ENCODE measurements around the gene ANKS1B.
"Not testable (repeated sequence)": the region's sequence is repeated elsewhere in the genome, so short reads cannot be mapped to it uniquely, and the experiment has no call there.

Gene ANKS1B

DNA sequence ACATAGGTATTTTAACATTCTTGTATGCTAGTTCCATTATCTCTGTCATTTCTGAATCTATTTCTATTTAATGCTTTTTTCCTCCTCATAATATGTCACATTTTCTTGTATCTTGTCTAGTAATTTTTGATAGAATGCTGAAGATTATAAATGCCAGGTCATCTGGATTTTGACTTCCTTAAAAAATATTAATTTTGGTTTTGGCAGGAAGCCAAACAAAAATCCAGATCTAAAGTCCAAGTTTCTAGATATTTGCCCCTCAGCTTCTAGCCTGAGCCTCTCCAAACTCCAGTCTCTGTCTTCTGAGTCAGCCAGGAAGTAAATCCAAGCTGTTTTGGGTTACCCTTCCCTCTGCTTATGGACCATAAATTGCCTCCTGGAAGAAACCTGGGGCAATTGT is 1004.2 kb downstream of the ANKS1B start:
- no peak for DNase-seq

DNA sequence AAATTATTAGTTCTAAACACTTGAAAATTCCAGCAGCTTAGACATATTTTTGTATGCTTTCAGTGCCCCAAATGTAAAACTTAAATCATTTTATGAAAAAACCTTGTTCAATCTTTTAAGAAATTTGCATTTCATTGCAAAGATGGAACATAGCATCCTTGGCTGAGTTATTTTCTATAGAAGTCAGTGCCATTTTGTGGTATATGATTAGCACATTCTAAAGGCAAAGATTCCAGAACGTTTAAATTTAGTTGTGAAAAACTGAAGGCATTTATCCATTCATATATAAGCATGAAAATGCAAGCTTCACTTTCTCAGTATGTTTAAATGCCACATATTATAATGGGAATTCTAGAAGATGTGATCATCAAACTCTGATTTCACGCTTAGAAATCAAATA is 1007.5 kb downstream of the ANKS1B start:
- DNase-seq = no peak

DNA sequence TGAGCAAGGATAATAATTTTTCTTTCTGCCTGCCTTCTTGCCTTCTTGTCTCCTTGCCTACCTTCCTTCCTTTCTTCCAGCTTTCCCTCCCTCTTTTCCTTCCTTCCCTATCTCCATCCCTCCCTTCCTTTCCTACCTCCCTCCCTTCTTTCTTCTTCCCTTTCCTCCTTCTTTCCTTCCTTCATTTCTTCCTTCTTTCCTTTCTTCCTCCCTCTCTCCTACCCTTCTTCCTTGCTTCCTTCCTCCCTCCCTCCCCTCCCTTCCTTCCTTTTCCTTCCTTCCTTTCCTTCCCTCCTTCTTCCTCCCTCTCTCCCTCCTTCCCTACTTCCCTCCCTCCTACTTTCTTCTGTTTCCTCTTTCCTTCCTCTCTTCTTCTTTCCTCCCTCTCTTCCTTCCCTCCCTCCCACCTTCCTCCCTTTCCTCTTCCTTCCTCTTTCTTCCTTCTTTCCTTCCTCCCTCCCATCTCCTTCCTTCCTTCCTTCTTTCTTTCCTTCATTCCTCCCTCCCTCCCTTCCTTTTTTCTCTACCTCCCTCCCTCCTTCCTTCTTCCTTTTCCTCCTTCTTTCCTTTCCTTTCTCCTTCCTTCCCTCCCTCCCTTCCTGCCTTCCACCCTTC is 1009.9 kb downstream of the ANKS1B start:
- DNase-seq = no peak

DNA sequence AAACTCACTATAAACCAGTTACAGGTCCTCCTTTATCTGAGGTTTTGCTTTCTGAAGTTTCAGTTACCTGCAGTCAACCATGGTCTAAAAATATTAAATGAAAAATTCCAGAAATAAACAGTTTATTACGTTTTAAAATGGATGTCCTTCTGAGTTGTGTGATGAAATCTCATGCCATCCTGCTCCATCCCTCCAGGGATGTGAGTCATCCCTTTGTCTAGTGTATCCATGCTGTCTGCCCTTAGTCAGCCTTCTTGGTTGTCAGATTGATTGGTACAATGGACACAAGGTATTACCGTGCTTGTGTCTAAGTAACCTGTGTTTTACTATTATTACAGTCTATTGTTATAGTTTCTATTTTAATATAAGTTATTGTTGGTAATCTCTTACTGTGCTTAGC is 1011.3 kb downstream of the ANKS1B start:
- no peak for DNase-seq

DNA sequence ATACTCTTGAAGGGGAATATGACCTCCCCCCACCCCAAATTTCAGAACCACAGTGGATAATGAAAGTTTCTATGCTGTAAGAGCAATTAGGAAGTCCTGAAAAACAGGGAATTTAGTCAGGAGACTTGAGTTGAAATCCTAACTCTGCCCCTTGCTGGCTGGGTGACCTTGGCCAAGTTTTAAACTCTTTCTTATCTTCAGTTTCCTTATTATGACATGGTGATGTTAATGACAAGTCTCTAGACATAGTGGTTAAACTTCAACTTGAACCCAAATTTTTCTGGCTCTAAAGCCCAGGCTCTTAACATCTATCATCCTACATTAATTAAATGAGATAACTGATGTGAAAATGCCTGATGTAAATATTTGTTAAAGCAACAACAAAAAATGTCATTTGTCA is 1013.8 kb downstream of the ANKS1B start:
- no peak for DNase-seq

DNA sequence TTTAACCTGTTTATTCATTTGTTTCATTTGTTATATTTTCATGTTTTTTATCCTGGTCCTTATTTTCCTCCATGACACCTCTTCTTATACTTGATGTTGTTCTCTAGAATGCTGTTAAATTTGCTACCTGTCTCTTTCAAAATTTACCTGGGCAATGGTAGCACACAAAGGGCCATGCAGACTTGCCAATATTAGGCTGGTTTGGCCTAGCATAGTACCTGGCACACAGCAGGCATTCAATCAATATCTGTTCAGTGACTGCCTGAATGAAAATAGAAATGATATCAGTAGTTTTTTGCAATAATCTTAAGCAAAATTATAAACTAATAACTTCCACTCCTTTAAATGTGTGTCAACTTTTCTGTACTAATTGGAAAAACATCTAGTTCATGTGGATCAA is 1014.5 kb downstream of the ANKS1B start:
- DNase-seq = no peak

DNA sequence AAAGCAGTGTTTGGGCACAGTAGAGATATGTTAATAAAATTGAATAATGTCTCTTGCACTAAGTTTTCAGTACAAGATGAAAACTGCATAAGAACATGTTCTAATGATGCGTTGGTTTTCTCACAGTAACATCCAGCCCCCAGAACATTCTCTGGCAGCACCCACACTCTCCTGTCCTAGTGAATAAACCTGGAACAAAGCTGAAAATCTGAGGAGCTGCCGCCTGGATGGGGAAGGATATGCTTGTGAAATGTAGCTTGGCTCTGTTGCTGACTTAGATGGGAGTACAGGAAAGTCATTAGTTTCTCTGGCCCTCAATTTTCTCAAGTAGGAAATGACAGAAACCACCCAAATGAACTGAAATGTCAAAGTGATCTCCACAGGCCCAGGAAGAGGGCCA is 1015.8 kb downstream of the ANKS1B start:
- DNase-seq = no peak

DNA sequence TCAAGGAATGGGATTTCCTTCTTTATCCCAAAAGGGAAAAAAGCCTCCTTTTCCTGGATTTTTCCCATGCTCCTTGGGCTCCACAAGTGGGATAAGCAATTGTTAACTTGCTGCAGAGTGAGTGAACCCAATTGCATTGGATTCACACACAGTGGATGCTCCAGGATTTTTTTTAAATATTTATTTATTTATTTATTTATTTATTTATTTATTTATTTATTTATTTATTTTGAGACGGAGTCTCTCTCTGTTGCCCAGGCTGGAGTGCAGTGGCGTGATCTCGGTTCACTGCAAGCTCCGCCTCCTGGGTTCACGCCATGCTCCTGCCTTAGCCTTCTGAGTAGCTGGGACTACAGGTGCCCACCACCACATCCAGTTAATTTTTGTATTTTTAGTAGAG is 1027.6 kb downstream of the ANKS1B start:
- not testable (repeated sequence) for DNase-seq

DNA sequence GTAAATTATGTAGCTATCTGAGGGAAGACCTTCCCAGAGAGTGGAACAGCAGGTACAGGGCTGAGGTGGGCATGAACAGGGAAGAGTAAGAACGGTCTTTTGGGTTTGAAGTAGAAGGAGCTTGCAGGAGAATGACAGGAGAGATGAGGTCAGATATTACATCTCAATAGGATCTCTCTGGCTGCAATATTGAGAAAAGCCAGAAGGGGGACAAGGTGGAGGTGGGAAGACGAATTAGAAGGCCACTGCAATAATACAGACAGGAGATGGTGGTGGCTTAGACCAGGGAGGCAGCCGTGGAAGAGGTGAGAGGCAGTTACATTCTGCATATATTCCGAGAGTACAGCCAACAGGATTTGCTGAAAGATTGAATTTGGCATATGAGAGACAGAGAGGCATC is 1029.5 kb downstream of the ANKS1B start:
- DNase-seq = no peak

DNA sequence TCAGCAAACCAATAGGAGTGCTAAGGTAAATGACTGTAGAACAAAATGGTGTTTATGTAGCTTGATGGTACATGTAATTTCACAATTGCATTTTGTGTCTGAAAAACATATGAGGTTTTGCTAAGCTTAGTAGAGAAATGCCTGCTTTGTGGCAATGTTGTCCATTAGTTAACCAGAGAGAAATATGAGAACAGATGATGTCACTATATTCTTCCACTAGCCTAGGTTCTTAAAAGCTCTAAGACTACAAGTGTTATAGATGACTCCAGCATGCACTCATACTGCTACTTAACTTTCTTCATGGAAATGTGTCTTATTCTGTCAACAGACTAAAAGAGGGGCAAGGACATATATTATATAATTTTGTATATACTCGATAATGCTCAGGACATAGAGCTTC is 1030.2 kb downstream of the ANKS1B start:
- no peak for DNase-seq

DNA sequence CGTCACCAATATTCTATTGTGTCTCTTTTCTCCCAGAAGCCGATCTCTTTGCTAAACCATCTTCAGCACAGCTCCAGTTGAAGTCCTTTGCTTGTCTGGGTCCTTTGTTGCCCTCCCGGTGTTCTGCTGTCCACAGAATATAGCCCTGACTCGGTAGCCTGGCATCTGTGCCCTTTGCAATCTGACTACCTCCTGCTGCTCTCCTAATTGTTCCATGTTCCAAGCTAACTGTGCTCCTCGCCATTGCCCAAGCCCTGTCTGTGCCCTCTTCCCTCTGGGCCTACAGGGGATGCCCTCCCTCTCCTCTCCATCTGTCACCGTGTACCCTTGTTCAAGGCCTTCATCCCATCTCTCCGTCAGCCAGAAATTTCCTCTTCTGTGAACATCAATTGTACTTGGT is 1033.3 kb downstream of the ANKS1B start:
- DNase-seq = no peak

DNA sequence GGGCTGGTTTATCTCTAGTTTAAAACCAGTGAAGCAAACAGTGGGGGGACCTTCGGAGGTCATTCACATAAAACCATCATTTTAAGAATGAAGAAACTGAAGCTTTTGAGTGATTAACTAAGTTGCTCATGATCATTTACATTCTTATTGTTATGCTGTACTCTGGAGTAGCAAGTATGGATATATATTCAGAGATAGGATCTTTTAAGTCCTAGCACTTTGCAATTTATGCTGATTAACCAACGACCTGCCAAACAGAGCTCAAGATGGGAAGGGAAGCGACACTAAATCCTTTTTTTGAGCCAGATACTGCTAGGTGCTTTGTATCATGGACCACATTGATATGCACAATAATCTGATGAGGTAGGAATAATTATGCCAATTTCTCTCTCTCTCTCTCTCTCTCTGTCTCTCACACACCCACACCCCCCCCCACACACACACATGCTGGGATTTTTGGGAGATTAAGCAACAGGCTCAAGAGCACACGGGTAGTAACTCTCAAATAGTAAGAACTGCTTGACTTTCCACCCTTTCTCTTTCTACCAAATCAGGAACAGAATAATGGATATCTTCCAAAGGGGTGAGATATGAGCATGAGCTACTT is 1036.3 kb downstream of the ANKS1B start:
- no peak for DNase-seq

DNA sequence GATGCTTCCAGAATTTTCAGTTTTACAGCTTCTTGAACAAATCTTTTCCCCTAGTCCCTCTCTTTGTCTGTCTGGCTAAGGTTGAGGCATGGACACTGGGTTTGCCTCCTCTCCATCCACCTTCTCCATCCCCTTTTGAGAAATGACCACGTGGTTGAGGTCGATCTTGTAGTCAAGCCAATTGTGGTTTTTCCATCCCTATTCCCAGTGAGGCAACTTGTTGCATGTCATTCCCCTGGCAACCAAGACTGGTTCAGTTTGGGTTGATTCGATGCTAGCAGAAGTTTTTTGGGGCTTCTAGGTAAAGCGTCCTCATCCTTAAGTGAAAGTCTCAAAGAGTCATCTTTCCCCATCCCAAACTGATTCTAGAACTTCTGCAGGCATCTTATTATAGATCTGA is 1038.9 kb downstream of the ANKS1B start:
- DNase-seq = no peak

DNA sequence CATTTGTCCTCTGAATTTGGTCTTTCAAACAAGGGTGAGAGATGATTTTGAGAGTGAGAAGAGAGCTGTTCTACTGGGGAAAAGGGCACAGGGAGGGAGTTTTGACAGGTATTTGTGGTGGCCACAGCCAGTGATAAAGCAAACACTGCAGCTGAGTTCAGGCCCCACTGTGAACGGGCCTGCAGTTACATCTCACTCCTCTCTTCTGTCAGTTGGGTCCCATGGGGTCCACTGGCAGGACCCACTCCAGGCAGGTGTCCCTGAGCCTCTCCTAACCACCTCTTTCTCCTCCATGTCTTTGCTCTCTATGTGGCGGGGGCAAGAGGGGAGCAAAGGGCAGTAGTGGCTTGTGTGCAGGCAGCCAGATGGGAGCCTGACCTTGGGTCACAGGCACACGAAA is 1044.8 kb downstream of the ANKS1B start:
- no peak for DNase-seq

DNA sequence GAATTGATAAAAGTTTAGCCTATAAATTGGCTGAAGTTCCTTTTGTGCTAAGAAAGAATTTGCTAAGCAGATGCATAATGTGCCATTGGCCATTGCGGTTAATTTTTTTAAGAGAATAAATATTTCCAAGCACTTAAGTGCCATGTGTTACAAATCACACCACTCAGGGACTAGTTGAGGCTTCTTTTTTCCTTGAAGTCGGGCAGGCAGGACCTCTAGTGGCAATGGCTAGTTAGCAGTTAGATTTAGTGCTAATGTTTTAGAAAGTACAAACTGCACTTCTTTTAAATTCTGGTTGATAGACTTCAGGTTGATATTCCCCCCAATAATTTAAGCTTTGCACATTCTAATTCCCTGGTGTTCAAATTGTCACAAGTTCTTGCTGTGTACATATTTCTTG is 1045.4 kb downstream of the ANKS1B start:
- DNase-seq = no peak

DNA sequence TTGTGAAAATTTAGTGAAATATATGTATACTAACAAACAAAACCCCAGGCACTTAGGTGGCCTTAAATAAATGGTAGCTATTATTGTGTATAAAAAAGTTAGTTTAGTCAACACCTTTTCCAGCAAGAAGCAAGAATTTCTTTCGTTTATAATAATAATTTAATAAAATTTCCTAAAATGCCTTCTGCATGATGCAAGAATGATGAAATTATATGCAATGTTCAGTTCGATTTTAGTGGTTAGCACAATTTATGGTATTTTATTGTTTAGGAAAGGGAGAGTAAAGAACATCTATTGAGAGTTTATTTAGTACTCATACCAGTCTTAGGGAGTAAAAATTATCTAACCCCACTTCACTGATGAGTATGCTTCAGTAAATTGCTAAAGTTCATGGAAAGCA is 1048.9 kb downstream of the ANKS1B start:
- DNase-seq = no peak

DNA sequence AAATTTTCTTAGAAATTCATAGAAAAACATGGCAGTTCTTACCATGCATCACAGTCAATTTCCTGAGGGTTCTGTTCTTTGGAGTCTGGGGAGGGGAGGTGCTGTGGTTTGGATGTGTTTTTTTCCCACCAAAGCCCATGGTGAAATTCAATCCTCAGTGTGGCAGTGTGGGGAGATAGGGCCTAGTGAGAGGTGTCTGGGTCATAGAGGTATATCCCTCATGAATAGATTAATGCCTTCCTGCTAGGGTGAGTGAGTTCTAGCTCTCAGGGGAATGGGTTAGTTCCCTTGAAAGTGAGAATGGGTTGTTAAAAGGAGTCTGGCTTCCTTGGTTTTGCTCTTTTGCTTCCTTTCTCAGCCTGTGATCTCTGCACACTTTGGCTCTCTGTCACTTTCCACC is 1061.9 kb downstream of the ANKS1B start:
- no peak for DNase-seq

DNA sequence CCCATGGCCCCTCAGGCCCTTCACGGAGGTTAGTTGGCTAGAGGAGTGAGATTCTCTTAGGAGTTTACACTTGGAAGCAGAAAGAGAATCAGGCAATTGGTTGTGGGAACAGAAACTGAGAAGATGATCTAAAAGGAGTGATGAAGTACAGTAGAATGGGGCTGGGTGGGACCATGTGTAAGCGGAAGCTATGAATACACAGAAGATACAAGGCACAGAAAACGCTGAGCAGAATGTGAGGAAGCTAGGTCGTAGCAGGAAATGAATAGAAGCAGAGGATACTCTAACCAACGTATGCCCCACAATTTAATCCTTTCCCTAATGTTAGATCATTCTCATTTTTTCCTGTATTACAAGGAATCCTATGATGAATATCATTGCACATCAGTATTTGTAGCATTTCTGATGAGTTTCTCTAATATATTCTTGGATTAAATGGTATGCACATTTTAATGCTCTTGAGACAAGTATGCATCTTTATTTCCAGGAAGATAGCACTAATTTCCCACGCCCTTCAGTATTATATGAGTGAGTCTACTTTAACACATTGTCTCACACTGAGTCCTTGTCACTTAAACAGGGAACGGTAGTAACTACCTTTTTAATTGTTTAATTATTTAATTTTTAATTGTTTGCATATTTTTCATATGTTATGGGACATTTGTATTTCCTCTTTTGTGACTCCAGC is 1066.4 kb downstream of the ANKS1B start:
- DNase-seq = no peak

DNA sequence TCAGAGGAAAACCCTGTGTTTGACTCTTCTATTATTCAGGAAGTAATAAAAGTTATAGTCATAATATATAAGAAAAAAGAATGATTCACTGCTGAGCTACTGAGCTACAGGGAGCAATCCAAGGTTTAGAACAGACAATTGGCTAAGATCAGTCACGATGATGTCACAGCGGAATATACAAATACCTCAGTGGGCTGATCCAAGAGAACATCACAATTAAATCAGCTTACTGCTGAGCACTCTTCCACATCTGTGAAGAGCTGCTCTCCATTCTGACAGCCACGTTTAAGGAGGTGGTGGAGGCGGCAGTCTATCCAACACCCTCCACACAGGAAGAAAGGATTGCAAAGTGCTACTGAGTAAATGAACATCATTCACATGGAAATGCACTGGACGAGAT is 1068.6 kb downstream of the ANKS1B start:
- DNase-seq = no peak

DNA sequence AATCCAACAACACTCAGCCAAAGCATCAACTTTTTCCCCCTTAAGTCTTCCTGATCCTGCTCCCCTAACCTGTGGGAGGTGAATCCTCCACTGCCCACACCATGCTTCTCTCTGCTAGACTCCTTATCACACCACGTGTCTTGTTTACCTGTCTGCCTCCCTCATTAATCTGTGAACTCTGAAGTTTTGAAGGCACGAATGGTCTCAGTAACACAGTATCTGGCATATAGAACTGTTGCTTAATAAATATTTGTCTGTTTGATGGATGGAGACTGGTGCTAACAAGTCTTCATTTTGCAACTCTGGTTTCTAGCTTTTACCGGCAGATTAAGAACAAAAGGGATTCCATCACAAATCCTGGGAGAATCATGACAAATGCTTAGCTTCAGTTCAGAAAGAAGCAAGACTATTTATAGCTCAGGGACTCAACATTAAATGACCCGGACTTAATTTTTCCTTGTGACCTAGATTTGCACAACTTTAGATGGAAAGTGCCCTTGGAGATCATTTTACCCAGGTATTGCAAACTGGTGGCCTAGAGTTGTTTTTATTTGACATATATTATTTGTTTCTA is 1072.2 kb downstream of the ANKS1B start:
- DNase-seq = no peak

DNA sequence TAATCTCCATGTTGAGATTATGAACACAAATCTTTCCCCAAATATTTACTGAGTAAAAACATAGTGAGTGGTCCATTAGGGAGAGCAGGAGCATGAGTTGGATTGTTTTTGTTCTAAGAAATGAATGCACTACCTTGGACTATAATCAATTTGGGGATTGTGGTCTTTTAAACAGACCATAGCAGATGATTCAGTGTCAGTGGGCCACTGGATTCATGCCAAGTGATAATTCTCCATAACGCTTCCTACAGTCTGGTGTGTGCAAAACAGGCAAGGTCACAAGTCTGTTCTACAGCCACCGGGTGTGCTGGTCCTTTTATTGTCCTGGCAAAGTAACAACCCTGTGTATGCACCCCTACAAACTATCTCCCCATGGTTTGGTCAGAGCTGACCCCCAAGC is 1073.3 kb downstream of the ANKS1B start:
- no peak for DNase-seq

DNA sequence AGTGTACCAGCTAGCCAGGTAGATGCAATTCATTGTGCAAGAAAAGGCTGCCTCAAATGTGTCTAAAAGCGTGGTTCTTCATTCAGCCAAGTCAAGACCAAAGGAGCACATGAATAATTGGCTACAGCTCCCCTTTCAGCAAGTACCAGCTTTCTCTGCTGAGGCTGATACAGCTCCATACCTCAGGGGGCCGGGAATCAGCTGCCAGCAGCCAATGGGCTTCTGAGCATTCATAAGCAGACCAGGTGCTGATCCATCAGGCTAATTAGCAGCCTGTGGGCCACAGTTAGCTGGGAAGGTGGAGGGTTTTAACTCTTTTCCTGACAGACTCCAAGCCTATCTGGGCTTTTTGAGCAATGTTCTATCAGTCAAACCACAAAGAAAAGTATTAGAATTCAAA is 1075.0 kb downstream of the ANKS1B start:
- no peak for DNase-seq

DNA sequence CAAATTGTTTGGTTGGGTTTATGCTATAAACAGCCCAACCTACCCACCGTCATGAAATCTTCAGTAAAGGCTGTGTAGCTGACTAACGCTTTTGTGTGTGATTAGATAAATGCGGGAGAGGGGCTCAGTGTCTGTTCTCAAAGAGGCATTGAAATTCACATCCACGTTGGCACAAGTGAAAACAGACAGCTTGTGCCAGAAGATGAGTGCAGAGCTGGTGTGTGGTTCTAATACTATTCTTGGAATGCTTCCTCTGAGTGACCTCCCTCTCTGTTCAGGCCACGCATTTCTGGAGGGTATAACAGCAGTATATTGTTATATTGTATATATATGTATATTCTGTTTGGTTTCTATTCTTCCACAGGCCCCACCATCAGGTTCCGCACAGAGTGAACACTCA is 1075.9 kb downstream of the ANKS1B start:
- DNase-seq = no peak

DNA sequence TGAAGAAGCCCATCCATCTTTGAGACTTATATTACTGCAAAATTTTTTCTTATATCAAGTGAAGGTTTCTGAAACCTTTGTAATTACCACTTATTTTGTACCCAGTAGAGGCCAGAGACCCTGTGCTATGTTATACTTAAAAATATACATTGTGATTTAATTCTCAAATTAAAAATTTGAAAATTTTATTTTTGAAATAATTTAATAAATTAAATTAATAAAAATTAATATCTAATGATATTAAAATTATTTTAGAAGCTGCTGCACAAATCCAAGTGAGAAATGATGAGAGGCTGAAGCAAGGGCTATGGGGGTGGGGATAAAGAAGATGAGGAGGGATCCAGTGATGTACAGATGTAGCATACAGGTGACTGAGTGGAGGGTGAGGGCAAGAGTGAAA is 1080.9 kb downstream of the ANKS1B start:
- no peak for DNase-seq

DNA sequence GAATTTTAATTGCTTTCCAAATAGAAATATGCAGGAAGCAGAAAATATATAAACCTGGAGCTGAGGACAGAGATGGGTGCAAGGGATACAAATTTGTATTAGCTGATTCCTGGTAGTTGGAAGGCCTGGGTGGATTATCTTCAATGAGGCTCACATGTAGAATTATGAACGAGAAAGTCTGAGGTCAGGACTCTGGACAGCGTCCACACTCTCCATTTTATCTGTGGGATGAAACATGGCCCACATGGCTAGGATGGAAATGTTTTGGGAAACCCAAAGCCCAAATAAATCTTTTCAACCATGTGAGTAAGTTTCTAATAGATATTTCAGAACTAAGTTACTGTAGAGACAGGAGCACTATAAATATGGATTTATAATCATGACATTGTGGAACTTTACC is 1083.5 kb downstream of the ANKS1B start:
- no peak for DNase-seq
